Esophagus squamous epithelium (tissue), 5 donors: ENCODE data around the gene MGMT. TPM values are rescaled to one million over a fixed set of nuclear protein-coding genes. Genes with fewer than 3 reads are reported as not detected.

Source experiments
- DNase-seq: peaks from one replicate; lab custom pipeline; 2025; lab: John Stamatoyannopoulos, UW
- H3K27ac ChIP-seq, 4 donors: fragments of 200-600 bp; sonication (generic); one replicate each; pipeline ENCODE4 v1.5.1; 2016 to 2019; ENCODE audit warnings: mild to moderate bottlenecking in 1 of 4
- H3K27me3 ChIP-seq, 4 donors: fragments of 200-600 bp; sonication (generic); 1 replicate in 3 of 4; 2 replicates in 1 of 4; pipeline versions ENCODE4 v1.5.1 to v1.6.0; 2017 to 2021; ENCODE audit warnings: antibody characterized with exemption in 1 of 4
- H3K36me3 ChIP-seq, 3 donors: fragments of 200-600 bp; sonication (generic); one replicate each; pipeline ENCODE4 v1.5.1; 2016 to 2019
- H3K4me1 ChIP-seq, 3 donors: fragments of 200-600 bp; sonication (generic); one replicate each; pipeline ENCODE4 v1.5.1; 2017 to 2019
- H3K4me3 ChIP-seq, 4 donors: fragments of 200-600 bp; sonication (generic); 1 replicate in 3 of 4; 2 replicates in 1 of 4; pipeline ENCODE4 v1.5.1; 2016 to 2019; ENCODE audit warnings: mild to moderate bottlenecking in 2 of 4, moderate library complexity in 1 of 4
- H3K9me3 ChIP-seq, 3 donors: fragments of 200-600 bp; sonication (generic); one replicate each; pipeline ENCODE4 v1.5.1; 2016 to 2019
- CTCF ChIP-seq, 6 experiments: fragments of 450-650 bp in 4 of 6; fragments of 200-600 bp in 2 of 6; sonication (generic) in 2 of 6; IDR thresholded peaks; one replicate each; pipeline ENCODE4 v1.5.1; 2016 to 2019; ENCODE audit warnings: antibody characterized with exemption in 6 of 6, mild to moderate bottlenecking in 4 of 6, moderate library complexity in 4 of 6
- POLR2A ChIP-seq, 4 donors: fragments of 450-650 bp; IDR thresholded peaks; one replicate each; pipeline ENCODE4 v1.6.1; 2017; ENCODE audit warnings: antibody characterized with exemption in 4 of 4, mild to moderate bottlenecking in 4 of 4, moderate library complexity in 3 of 4
- WGBS, 2 donors: methylation state at CpG; one replicate each; pipeline ENCODE4 v1.1.5; 2018; 5-methylcytosine and 5-hydroxymethylcytosine counted together
- intact Hi-C: fragments of 100-400 bp; cut with DNase I; formaldehyde crosslinking; loops from one replicate; pipeline ENCODE4 v1.15.0; 2022
- total RNA-seq, 4 donors: library from RNA; depleted of rRNA; stranded (reverse); fragments of >200 nt; gene quantifications; one replicate each; pipeline ENCODE4 v1.1.0, GENCODE V29; 2016
- donor health status: DM: yes; HTN: yes; CAD: no.

MGMT gene
- total RNA-seq, 4 donors from 2014 or later, result 15.6 to 28.8 (median 18.4) TPM

GRCh38 chr10:129790715-129791446, 323.8 kb downstream of the MGMT start:
- no peak for TF ChIP-seq POLR2A (IDR thresholded peaks at IDR 0.05)
- TF ChIP-seq CTCF (IDR thresholded peaks at IDR 0.05), result no peak
- Histone ChIP-seq H3K27me3 (no peaks in the 10 kb centered on the region), H3K4me3 (no peak overlapping the region), H3K27ac (no peak overlapping the region), H3K36me3 (no peaks in the 10 kb centered on the region), H3K9me3 (peaks cover 0 to 75% (median 3%) of the 10 kb centered on the region in 3 donors), H3K4me1 (no peaks in the 10 kb centered on the region)
- WGBS, 2 donors, result 78 to 86% methylated on average over 17 of the region's 17 CpGs
- no peak for DNase-seq
- intact Hi-C loops, result no loop called here

- Histone ChIP-seq H3K27me3 (no peaks in the 10 kb centered on the region), H3K36me3 (no peaks in the 10 kb centered on the region), H3K4me3 (no peak overlapping the region), H3K27ac (no peak overlapping the region), H3K9me3 (peaks cover 0 to 63% (median 3%) of the 10 kb centered on the region in 3 donors), H3K4me1 (no peaks in the 10 kb centered on the region)
- WGBS, 2 donors, result 66 to 92% methylated on average over 7 of the region's 7 CpGs
- intact Hi-C loops, result no loop called here
- TF ChIP-seq POLR2A (IDR thresholded peaks at IDR 0.05) (no peak), CTCF (IDR thresholded peaks at IDR 0.05) (no peak)
- no peak for DNase-seq
Measured at GRCh38 chr10:129792141-129792540, 325.1 kb downstream of the MGMT start.

GRCh38 chr10:129792864-129793263, 325.8 kb downstream of the MGMT start:
- TF ChIP-seq POLR2A (IDR thresholded peaks at IDR 0.05), result no peak
- no peak for TF ChIP-seq CTCF (IDR thresholded peaks at IDR 0.05)
- Histone ChIP-seq H3K9me3 (peaks cover 0 to 58% (median 0%) of the 10 kb centered on the region in 3 donors), H3K36me3 (no peaks in the 10 kb centered on the region), H3K4me3 (no peak overlapping the region), H3K27ac (no peak overlapping the region), H3K4me1 (no peaks in the 10 kb centered on the region), H3K27me3 (no peaks in the 10 kb centered on the region)
- intact Hi-C loops, result no loop called here
- no peak for DNase-seq
- WGBS, 2 donors, result 89 to 96% methylated on average over 9 to 10 of the region's 10 CpGs

- no peak for DNase-seq
Measured at GRCh38 chr10:129793479-129793878, 326.4 kb downstream of the MGMT start.

More at GRCh38 chr10:129793479-129793878, 326.4 kb downstream of the MGMT start:
- Histone ChIP-seq H3K4me3 (no peak overlapping the region), H3K27me3 (no peaks in the 10 kb centered on the region), H3K36me3 (no peaks in the 10 kb centered on the region), H3K27ac (no peak overlapping the region), H3K4me1 (no peaks in the 10 kb centered on the region), H3K9me3 (peaks cover 0 to 55% (median 0%) of the 10 kb centered on the region in 3 donors)
- 71 to 75% methylated on average over 6 of the region's 6 CpGs for WGBS, 2 donors
- no peak for TF ChIP-seq POLR2A (IDR thresholded peaks at IDR 0.05)
- no peak for TF ChIP-seq CTCF (IDR thresholded peaks at IDR 0.05)
- intact Hi-C loops, result no loop called here
